ENCODE measurements around the gene EP400.

DNA sequence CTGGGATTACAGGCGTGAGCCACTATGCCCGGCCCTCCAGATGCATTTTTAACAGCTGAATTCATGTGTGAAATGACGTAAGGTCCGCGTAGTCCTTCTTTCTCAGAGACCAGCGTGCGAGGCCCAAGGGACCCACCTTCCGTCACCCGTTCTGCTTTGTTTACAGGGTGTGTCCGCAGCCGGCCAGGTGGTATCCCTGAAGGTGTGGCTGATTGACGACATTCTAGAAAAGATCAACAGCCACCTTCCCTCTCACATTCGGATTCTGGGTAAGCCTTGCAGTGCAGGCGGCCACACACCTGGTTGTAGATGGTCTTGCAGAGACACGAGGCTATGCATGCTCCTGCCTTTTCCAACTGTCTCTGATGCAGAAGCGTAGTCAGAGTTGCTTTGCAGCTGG, 10.7 kb upstream of the EP400 start:
- TF ChIP-seq, protein P1, sequence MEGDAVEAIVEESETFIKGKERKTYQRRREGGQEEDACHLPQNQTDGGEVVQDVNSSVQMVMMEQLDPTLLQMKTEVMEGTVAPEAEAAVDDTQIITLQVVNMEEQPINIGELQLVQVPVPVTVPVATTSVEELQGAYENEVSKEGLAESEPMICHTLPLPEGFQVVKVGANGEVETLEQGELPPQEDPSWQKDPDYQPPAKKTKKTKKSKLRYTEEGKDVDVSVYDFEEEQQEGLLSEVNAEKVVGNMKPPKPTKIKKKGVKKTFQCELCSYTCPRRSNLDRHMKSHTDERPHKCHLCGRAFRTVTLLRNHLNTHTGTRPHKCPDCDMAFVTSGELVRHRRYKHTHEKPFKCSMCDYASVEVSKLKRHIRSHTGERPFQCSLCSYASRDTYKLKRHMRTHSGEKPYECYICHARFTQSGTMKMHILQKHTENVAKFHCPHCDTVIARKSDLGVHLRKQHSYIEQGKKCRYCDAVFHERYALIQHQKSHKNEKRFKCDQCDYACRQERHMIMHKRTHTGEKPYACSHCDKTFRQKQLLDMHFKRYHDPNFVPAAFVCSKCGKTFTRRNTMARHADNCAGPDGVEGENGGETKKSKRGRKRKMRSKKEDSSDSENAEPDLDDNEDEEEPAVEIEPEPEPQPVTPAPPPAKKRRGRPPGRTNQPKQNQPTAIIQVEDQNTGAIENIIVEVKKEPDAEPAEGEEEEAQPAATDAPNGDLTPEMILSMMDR (IDR thresholded peaks at IDR 0.05; ENCODE audit: low read depth, low read length), result no peak
- TF ChIP-seq POLR2A (IDR thresholded peaks at IDR 0.05; ENCODE audit: extremely low read depth, insufficient read length), result no peak

Data from NB4 (cell line).